Panc1 (cell line): ENCODE data around the gene GABRD. TPM values are rescaled to one million over a fixed set of nuclear protein-coding genes. Genes with fewer than 3 reads are reported as not detected.

Source experiments
- total RNA-seq: library from RNA; stranded (reverse); gene quantifications from one replicate; pipeline ENCODE4 v1.2.1, GENCODE V29; 2021; ENCODE audit not compliant: unreplicated experiment

GABRD gene
- total RNA-seq, 1 experiment from 2014 or later: 3.0 TPM

Other genes starting within 250 kb of the GABRD start
- 101 TPM for gene NADK, start 240.9 kb upstream of the GABRD start, total RNA-seq
- 499 TPM for gene GNB1, start 128.3 kb upstream of the GABRD start, total RNA-seq
- 1.5 TPM for gene CALML6, start 104.1 kb upstream of the GABRD start, total RNA-seq
- 2.5 TPM for gene TMEM52, start 100.1 kb upstream of the GABRD start, total RNA-seq
- not detected for gene CFAP74, start 15.6 kb upstream of the GABRD start, total RNA-seq
- 26.7 TPM for gene PRKCZ, start 31.1 kb downstream of the GABRD start, total RNA-seq
- 177 TPM for gene FAAP20, start 175.4 kb downstream of the GABRD start, total RNA-seq
- 63.2 TPM for gene SKI, start 209.0 kb downstream of the GABRD start, total RNA-seq